HG02970 (cell line): ENCODE data around the gene FRAT1.

ENCODE experiments used
- ATAC-seq: cut with Tn5 transposase; IDR thresholded peaks from one replicate; pipeline ENCODE4 v1.9.1; 2021; ENCODE audit warnings: mild to moderate bottlenecking, moderate library complexity, moderate number of reproducible peaks; ENCODE audit not compliant: unreplicated experiment, low FRiP score

FRAT1 gene

GRCh38 chr10:97362310-97363033 is 43.4 kb downstream of the FRAT1 start:
- ATAC-seq: no peak

GRCh38 chr10:97363071-97363470 is 44.0 kb downstream of the FRAT1 start:
- ATAC-seq: no peak

DNA sequence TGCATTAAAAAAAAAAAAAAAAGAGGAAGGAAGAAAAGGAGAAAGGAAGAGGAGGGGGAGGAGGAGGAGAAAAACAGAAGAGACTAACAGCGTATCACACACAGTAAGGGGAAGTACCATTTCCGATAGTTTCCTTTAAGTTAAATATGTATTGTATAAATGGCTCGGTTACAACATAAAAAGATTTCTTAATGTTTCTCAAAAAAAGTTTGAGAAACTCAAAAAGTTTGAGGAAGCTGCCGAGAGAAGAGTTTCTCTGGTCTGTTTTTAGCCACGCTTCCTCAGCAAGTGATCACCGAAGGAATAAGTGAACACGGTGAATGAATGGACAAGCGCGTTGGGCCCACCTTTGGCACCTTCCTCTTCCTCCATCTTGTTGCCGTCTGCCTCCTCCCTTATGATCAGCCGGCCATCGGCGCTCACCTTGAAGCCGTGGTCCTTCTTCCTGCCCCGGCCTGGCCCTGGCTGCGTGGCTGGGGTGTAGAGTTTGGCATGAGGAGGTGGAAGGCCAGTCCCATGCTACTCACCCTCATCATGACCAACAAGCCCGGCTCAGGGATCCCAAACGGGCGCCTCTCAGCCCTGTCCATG is 46.8 kb downstream of the FRAT1 start:
- no peak for ATAC-seq

- ATAC-seq: no peak
Measured at GRCh38 chr10:97366572-97366971, 47.5 kb downstream of the FRAT1 start.

DNA sequence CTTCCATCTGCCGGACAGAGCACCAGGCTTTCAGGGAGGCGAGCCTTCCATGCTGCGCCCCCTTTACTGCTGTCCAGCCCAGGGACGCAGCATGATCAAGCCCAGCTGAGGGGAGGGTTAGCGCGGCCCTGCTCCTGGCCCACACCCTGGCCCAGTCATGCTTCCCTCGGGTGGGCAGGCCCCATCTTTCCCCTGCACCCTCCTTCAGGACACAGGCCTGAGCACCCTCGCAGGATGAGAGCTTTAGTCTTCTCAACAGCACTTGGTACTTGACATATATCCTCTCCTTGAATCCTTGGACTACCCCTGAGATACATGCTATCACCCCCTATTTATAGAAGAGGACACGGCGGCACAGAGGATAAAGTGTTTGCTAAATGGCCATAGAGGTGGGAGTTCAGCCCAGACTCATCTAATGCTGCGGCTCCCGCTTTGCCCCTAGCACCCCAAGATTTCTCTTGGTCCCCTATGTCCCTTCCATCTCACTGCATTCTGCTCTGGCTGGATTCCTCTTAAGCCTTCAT is 48.1 kb downstream of the FRAT1 start:
- no peak for ATAC-seq
